NCI-H345 treated with DMSO at 0.1 percent for 48 hours (cell line): Measurements from ENCODE around the gene NADK2.
A peak's percentile ranks its signal among the peaks of the same experiment; 100 is the strongest.
"Not testable (repeated sequence)": the region's sequence is repeated elsewhere in the genome, so short reads cannot be mapped to it uniquely, and the experiment has no call there.

Experiments used
- DNase-seq: peaks from one replicate; lab custom pipeline; 2025; ENCODE audit not compliant: unreplicated experiment; lab: John Stamatoyannopoulos, UW

NADK2 gene

GRCh38 chr5:36241631-36242533 is at the start of gene NADK2:
Gene NADK2, minus strand, starts transcription at chr5:36241925. Its CDS starts 127 bp downstream, at chr5:36241798.
- DNase-seq: peak; percentile 78

DNA sequence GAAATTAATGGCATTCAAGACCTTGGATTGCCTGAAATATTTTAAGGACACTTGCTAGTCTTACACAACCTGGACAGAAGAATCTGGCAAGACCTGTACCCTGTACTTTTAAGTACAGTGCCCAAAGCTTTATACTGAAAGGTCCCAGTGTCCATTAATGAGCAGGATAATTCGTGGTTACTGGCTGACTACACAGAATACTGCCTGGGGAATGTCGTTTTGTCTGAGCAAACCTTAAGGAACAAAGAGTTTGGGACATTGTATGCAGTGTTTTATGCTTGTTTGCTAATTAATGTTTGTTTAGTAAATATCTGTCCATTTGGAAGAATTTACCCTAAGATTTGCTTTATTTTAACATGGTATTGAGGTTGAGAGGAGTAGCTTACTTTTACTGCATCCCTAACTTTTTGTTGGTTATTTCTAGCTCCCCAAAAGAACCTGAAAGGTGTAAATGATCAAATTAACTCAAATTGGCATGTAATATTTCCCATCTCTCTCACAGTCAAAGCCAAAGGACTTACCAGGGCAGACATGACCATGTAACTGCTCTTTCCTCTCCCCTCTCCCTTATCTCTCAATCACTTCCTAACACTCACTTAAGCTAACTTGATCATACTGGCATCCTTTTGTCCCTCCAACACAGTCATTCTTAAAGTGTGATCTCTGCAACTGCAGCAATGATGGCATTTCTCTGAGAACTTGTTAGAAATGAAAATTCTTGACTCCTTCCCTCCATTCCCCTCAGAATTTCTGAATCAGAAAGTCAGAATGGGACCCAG is 44.3 kb upstream of the NADK2 start:
- no peak for DNase-seq

DNA sequence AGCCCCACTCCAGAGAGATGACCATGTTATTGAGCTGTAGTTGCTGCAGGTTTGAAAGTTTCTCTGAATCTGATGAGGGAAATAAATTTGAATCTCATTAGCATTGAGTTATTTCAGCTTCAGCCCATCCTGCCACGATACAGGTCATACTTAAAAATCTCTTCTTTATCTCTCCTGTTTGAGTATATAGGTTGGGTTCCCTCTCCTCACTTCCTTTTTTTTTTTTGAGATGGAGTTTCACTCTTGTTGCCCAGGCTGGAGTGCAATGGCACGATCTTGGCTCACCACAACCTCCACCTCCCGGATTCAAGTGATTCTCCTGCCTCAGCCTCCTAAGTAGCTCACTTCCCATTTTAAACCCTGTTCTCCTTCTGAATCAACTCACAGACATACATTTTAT is 42.0 kb upstream of the NADK2 start:
- DNase-seq: not testable (repeated sequence)

DNA sequence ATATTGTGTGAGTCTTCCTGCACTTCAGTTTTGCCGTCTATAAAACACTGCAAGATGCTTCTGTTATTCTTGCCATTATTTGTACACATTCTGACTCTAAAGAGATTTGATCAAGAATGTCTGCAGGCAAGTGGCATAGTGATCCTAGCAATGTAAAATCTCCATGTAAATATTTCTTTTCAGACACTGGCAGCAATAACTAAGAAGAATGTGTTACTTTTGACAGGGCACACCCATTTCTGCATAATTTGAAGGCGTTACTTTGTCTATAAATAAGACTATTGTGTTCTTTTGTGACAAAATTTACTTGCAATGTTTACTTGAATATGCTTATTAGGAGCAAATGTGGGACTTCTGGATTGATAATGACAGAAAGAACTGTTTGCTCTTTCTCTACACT is 39.9 kb upstream of the NADK2 start:
- no peak for DNase-seq

DNA sequence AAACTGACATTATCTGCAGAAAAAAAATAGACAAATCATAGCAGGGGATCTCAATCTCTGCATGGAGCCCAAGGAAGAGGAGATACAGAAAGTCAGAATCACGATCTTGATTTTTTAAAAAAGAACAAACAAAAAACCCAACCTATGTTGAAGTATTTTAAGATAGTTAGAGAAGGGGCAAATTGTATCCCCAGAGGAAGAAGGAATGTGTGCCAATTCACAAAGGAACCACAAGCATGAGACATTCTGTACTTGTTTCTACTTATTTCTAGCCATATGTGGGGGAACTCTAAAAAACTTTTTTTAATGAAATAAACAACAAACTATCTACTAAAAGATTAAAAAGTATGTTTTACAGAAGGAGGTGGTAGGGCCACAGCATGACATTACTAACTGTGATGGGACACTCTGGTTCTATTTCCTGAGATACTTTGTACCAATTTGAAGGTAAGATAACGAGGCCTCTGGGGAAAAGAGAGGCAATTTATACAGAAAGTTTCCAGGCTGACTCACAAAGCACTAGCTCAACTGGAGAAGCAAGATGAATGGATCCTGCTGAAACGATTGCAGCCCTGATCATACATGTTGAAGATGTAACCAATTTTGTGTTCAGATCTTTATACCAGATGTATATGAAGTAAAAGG is 37.5 kb upstream of the NADK2 start:
- DNase-seq: no peak

DNA sequence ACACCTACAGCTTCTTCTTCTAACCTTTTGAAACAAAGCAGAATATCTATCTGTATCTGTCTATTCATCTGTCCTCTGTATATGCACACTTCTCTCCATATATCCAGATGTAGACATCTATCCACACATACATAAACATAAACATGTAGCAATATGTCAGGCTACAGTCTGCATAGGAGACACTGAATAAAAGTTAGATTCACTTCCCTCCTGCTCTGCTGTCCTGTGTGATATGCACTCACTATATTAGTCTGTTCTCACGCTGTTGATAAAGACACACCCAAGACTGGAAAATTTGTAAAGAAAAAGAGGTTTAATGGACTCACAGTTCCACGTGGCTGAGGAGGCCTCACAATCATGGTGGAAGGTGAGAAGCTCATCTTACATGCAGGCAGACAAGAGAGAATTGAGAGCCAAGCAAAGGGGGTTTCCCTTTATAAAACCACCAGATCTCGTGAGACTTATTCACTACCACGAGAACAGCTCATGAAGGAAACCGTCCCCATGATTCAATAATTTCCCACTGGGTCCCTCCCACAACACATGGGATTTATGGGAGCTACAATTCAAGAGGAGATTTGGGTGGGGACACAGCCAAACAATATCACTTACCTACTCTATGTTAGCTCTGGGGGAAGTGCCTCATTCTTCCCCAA is 35.9 kb upstream of the NADK2 start:
- DNase-seq: no peak

GRCh38 chr5:36276864-36277263 is 35.1 kb upstream of the NADK2 start:
- DNase-seq: no peak

DNA sequence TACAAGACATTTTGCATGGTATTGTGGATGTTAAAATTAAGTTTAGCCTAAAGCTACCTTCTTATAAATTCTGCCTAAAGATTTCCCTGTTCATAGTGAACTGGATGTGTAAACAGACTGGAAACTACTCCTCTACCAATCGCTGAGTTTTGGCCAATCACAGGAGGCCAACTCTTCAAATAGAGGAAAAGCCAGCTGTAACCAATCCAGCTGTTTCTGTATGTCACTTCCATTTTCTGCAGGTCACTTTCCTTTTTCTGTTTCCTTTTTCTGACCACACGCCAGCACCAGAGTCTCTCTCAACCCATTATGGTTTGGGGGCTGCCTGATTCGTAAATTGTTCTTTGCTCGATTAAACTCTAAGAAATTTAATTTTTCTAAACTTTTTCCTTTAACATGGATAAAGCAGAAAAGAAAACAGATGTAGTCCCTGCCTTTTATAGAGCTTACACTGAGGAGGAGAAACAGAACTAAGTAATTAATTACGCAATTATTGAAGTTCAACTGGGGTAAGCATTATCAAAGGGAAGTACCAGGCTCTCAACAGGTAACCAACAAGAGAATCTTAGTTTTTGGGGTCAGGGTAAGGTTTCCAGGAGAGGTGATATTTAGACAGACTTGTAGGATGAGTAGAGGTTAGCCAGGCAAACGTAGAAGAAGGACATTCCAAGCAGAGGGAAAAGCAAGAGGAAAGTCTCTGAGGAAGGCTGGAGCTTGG is 32.2 kb upstream of the NADK2 start:
- no peak for DNase-seq

- DNase-seq: no peak
Measured at GRCh38 chr5:36272136-36272690, 30.5 kb upstream of the NADK2 start.

DNA sequence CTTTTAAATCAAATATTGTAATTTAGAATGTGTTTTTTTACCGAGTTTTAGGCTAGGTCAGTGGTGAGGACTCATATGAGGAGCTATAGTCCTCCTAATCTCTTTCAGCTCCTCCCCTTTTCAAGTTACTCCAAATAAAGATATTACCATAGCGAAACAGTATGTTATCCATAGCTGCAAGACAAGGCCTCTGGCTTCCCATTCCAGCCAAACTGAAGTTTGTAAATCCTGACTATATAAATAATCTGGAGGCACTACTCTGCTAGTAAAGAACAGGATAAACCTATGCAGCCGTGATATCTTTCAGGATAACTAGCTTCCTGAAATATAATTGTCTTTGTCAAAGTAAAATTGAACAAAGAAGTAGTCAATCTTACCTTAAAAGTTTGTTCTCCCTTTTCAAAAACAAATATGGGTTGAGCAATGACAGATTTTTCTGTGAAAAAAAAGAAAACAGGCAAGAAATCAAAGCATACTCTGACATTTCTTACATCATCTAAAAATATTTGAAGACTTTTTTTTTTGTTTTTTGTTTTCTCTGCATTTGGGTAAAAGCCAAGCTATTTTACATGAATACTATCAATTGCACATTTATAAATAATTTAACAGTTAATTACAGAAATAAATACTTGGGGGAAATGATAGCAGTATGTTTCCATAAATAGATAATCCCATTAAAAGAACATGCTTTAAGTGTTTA is 29.3 kb upstream of the NADK2 start:
- no peak for DNase-seq

- DNase-seq: no peak
Measured at GRCh38 chr5:36270175-36270574, 28.4 kb upstream of the NADK2 start.

- DNase-seq: no peak
Measured at GRCh38 chr5:36269478-36269877, 27.8 kb upstream of the NADK2 start.

DNA sequence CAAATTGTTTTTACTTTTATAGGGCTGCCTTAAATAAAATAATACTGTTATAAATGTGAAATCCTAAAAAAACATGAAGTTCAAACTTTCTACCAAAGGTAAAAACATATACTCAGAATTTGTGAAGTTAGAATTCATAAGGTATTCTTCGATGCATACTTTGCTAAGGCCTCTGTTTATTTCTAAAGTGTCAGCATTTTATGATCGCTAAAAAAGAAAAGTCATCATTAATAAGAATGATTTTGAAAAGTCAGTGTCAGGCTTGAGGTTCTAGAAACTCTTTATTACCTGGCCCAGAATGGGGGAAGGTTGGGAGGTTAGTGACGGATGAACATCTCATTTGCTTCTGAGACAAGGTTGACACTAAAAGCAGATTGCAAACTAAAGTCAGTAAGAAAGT is 26.2 kb upstream of the NADK2 start:
- DNase-seq: no peak

DNA sequence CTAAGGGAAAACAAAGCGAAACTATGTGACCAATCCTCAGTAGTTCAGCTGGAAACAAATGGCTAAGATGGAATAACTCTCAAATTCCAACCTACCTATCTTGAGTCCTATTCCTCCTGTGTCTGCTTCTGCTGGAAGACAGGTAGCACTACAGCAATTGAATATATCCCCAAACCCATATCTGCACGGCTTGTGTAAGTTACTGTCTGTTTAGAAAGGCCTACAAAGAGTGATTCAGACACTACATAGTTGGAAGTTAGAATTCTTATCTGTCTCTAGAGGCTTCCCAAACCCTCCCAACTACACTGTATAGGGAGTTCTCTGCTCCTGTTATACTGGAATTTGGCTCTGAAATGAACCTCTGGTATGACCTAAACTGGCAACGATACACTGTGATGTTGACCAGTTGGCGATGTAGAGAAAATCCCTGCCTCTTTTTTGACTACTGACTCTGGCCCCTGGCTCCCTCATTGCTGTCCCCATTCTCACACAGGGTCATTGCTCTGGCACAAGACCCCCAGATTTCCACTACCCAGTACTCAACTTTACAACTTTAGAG is 22.6 kb upstream of the NADK2 start:
- DNase-seq: no peak

GRCh38 chr5:36261186-36261585 is 19.5 kb upstream of the NADK2 start:
- no peak for DNase-seq

DNA sequence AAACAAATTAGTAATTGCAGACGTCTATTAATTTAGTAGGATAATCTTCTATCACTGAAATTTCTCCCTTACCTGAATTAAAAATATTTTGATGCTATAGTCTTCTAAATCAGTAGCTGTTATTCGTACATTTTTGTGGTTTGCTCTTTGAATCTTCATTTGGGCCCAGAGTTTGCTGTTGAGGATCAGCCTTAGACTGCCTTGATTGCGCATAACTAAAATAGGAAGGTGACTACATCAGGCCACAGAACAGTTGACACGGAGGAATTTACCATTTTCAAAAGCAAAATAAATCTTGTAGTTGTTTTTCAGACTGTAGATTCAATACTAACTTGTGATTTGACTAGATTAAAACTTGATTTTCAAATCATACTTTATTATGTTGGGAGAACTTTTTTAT is 11.8 kb upstream of the NADK2 start:
- no peak for DNase-seq

DNA sequence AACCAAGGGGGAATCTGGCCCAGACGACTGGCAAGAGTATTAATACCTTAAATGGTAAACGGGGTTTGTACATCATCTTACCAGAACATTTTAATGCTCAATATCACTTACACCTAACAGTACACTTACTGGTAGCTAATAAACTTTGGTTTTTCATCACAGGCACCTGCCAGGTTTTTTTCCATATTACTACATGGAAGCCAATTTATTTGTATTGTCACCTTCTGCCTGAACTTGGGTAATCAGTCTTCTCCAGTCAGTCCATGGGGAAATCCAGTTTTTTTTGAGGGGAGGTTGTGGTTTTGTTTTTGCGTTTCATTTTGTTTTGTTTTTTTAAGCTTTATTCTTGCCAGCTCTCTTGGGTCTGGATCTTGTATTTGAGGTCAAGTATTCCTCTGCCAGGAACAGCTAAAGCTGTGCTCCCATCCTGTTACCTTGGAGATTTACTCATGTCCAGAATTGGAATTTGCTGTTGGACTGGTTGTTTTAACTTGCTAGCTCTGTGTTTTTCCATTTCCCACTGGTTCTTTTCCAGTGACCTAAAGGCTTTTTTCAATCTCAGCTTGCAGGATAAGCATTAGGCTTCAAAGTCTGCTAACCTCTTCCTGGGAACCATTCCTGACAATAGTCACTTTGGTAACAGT is 11.1 kb upstream of the NADK2 start:
- DNase-seq: no peak

DNA sequence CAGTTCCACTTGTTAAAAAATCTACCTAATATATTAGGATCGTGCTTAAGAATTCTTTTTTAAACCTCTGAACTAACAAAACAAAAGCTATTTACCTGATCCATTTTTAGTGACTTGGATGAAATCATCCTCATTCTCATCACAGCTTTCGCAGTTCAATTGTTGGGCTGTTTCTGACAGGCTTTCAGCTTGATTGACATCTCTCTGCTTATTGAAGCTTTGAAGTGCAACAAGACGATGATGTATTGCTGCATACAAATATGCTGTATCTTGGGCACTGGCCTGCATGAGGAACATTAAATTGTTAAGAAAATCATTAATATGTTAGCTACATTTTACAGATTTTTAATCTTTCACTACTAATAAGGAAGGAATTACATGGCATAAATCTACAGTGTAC is 9.5 kb upstream of the NADK2 start:
- DNase-seq: no peak

GRCh38 chr5:36250427-36250826 is 8.7 kb upstream of the NADK2 start:
- no peak for DNase-seq
